Suprapubic skin (tissue), 4 donors: ENCODE measurements around the gene ARPC5L. TPM values are rescaled to one million over a fixed set of nuclear protein-coding genes. Genes with fewer than 3 reads are reported as not detected.

Experiments used
- DNase-seq, 2 donors: peaks; one replicate each; pipeline ENCODE4 v3.0.0-alpha.2; 2019; ENCODE audit warnings: low spot score in 2 of 2
- H3K27ac ChIP-seq: fragments of 200-600 bp; sonication (generic); one replicate; pipeline ENCODE4 v1.5.1; 2019
- H3K27me3 ChIP-seq: fragments of 200-600 bp; sonication (generic); one replicate; pipeline ENCODE4 v1.5.1; 2019
- H3K36me3 ChIP-seq: fragments of 200-600 bp; sonication (generic); one replicate; pipeline ENCODE4 v1.5.1; 2019
- H3K4me1 ChIP-seq: fragments of 200-600 bp; sonication (generic); one replicate; pipeline ENCODE4 v1.5.1; 2019
- H3K4me3 ChIP-seq: fragments of 200-600 bp; sonication (generic); one replicate; pipeline ENCODE4 v1.5.1; 2019; ENCODE audit warnings: mild to moderate bottlenecking
- H3K9me3 ChIP-seq: fragments of 200-600 bp; sonication (generic); one replicate; pipeline ENCODE4 v1.5.1; 2019
- CTCF ChIP-seq, 2 donors: fragments of 200-600 bp in 1 of 2; fragments of 450-650 bp in 1 of 2; sonication (generic) in 1 of 2; IDR thresholded peaks; one replicate each; pipeline ENCODE4 v1.5.1; 2016 to 2019; ENCODE audit warnings: antibody characterized with exemption in 2 of 2, mild to moderate bottlenecking in 1 of 2, moderate library complexity in 1 of 2
- EP300 ChIP-seq: sonication (generic); formaldehyde crosslinking; IDR thresholded peaks from one replicate; pipeline ENCODE4 v1.6.1; 2017; ENCODE audit warnings: antibody characterized with exemption
- POLR2A ChIP-seq, 2 donors: fragments of 450-650 bp; IDR thresholded peaks; one replicate each; pipeline ENCODE4 v1.6.1; 2017; ENCODE audit warnings: antibody characterized with exemption in 2 of 2, mild to moderate bottlenecking in 2 of 2, moderate library complexity in 2 of 2
- POLR2AphosphoS5 ChIP-seq, 3 donors: sonication (generic); formaldehyde crosslinking; IDR thresholded peaks; one replicate each; pipeline ENCODE4 v1.6.1; 2017; ENCODE audit warnings: antibody characterized with exemption in 3 of 3
- WGBS: methylation state at CpG from one replicate; pipeline ENCODE4 v1.1.5; 2018; 5-methylcytosine and 5-hydroxymethylcytosine counted together
- total RNA-seq, 4 donors: library from RNA; depleted of rRNA; stranded (reverse); fragments of >200 nt; gene quantifications; one replicate each; pipeline ENCODE4 v1.1.0, GENCODE V29; 2016

The ARPC5L gene
- total RNA-seq, 4 donors from 2014 or later: 16.9 to 52.4 (median 33.0) TPM

- peaks cover 45% of the 10 kb centered on the region for H3K4me1 ChIP-seq
- 84% methylated on average over 2 of the region's 16 CpGs for WGBS
- H3K9me3 ChIP-seq: no peaks in the 10 kb centered on the region
- TF ChIP-seq POLR2AphosphoS5 (IDR thresholded peaks at IDR 0.05) (no peak), CTCF (IDR thresholded peaks at IDR 0.05) (no peak), POLR2A (IDR thresholded peaks at IDR 0.05) (no peak), EP300 (no peak)
- no peak for DNase-seq
- no peak overlapping the region for H3K4me3 ChIP-seq
- H3K36me3 ChIP-seq: peaks cover 42% of the 10 kb centered on the region
- H3K27ac ChIP-seq: no peak overlapping the region
- H3K27me3 ChIP-seq: no peaks in the 10 kb centered on the region
These were observed 5.8 kb upstream of the ARPC5L start for GRCh38 chr9:124855944-124856765.

GRCh38 chr9:124857533-124858162 lies 4.3 kb upstream of the ARPC5L start:
- WGBS: 80% methylated on average over 11 of the region's 24 CpGs
- Histone ChIP-seq H3K9me3 (no peaks in the 10 kb centered on the region), H3K36me3 (peaks cover 42% of the 10 kb centered on the region), H3K4me3 (no peak overlapping the region), H3K27ac (no peak overlapping the region), H3K4me1 (peaks cover 41% of the 10 kb centered on the region), H3K27me3 (no peaks in the 10 kb centered on the region)
- no peak for DNase-seq
- TF ChIP-seq EP300 (no peak), POLR2A (IDR thresholded peaks at IDR 0.05) (no peak), CTCF (IDR thresholded peaks at IDR 0.05) (no peak), POLR2AphosphoS5 (IDR thresholded peaks at IDR 0.05) (no peak)

- peaks cover 42% of the 10 kb centered on the region for H3K36me3 ChIP-seq
- H3K27ac ChIP-seq: no peak overlapping the region
- peaks cover 41% of the 10 kb centered on the region for H3K4me1 ChIP-seq
- H3K4me3 ChIP-seq: no peak overlapping the region
- no peaks in the 10 kb centered on the region for H3K9me3 ChIP-seq
- 58% methylated on average over 8 of the region's 9 CpGs for WGBS
- H3K27me3 ChIP-seq: no peaks in the 10 kb centered on the region
- no peak for DNase-seq
- no peak for TF ChIP-seq CTCF (IDR thresholded peaks at IDR 0.05)
- no peak for TF ChIP-seq EP300
- TF ChIP-seq POLR2AphosphoS5 (IDR thresholded peaks at IDR 0.05): no peak
- TF ChIP-seq POLR2A (IDR thresholded peaks at IDR 0.05): no peak
These were observed 3.4 kb upstream of the ARPC5L start for GRCh38 chr9:124858330-124859046.

GRCh38 chr9:124859803-124860581 lies 1.9 kb upstream of the ARPC5L start:
- TF ChIP-seq POLR2AphosphoS5 (IDR thresholded peaks at IDR 0.05) (no peak), CTCF (IDR thresholded peaks at IDR 0.05) (no peak), EP300 (no peak), POLR2A (IDR thresholded peaks at IDR 0.05) (no peak)
- Histone ChIP-seq H3K27me3 (no peaks in the 10 kb centered on the region), H3K4me1 (peaks cover 49% of the 10 kb centered on the region), H3K4me3 (peak overlapping the region; percentile 92), H3K36me3 (peaks cover 42% of the 10 kb centered on the region), H3K9me3 (no peaks in the 10 kb centered on the region), H3K27ac (no peak overlapping the region)
- no peak for DNase-seq
- WGBS: 41% methylated on average over 10 of the region's 10 CpGs
